D721Med (cell line): Measurements from ENCODE around the gene BIN1.

Experiments
- DNase-seq: peaks from one replicate; pipeline ENCODE4 v3.0.0; 2011; ENCODE audit warnings: low spot score; ENCODE audit not compliant: insufficient read length
- FAIRE-seq: peaks from 2 replicates; lab custom pipeline; 2011; peaks lifted over from hg19 to GRCh38; lab: Jason Lieb, UNC
- CTCF ChIP-seq: IDR thresholded peaks from 2 replicates; pipeline ENCODE4 v1.5.1; 2012; ENCODE audit warnings: mild to moderate bottlenecking, control low read depth; ENCODE audit not compliant: insufficient read depth; ENCODE audit errors: missing control alignments

The BIN1 gene

GRCh38 chr2:127074358-127074757, 32.6 kb downstream of the BIN1 start:
- no peak for TF ChIP-seq CTCF
- FAIRE-seq: no peak
- DNase-seq: no peak

GRCh38 chr2:127072970-127073369, 34.0 kb downstream of the BIN1 start:
- DNase-seq (no peak), FAIRE-seq (no peak)
- no peak for TF ChIP-seq CTCF

GRCh38 chr2:127072396-127072795, 34.6 kb downstream of the BIN1 start:
- no peak for TF ChIP-seq CTCF
- DNase-seq (no peak), FAIRE-seq (no peak)

- no peak for FAIRE-seq
- no peak for TF ChIP-seq CTCF
- DNase-seq: no peak
Observed at GRCh38 chr2:127071901-127072328, 35.0 kb downstream of the BIN1 start.

GRCh38 chr2:127070221-127070620, 36.7 kb downstream of the BIN1 start:
- no peak for FAIRE-seq
- no peak for DNase-seq
- no peak for TF ChIP-seq CTCF

GRCh38 chr2:127069536-127069935, 37.4 kb downstream of the BIN1 start:
- FAIRE-seq: no peak
- DNase-seq: no peak
- TF ChIP-seq CTCF: no peak

- no peak for TF ChIP-seq CTCF
- FAIRE-seq (no peak), DNase-seq (no peak)
Observed at GRCh38 chr2:127069003-127069402, 38.0 kb downstream of the BIN1 start.
